GM21529 (cell line): ENCODE measurements around the gene ROBO2.

ENCODE experiments used
- ATAC-seq: cut with Tn5 transposase; IDR thresholded peaks from one replicate; pipeline ENCODE4 v1.9.1; 2021; ENCODE audit not compliant: unreplicated experiment

ROBO2 gene

DNA sequence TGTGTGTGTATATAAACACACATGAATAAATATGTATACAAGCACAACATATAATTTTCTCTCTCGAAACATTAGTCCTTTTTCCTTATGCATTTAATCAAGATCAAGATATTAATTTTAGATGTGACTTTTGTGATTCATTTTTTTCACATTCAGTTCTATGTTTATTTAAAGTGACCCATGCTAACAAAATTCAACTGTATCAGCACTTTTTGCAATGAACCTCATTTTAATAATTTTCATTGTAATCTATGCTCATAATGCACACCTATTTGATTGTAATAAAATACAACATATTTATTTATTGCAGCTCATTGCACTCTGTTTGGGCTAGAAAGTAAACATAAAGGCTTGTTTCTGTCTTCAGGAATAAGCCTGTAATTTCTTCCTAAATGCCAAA, 586.3 kb downstream of the ROBO2 start:
- ATAC-seq, result no peak

GRCh38 chr3:77648214-77648613, 608.3 kb downstream of the ROBO2 start:
- ATAC-seq, result no peak

- no peak for ATAC-seq
Measured at GRCh38 chr3:77648664-77649063, 608.8 kb downstream of the ROBO2 start.

DNA sequence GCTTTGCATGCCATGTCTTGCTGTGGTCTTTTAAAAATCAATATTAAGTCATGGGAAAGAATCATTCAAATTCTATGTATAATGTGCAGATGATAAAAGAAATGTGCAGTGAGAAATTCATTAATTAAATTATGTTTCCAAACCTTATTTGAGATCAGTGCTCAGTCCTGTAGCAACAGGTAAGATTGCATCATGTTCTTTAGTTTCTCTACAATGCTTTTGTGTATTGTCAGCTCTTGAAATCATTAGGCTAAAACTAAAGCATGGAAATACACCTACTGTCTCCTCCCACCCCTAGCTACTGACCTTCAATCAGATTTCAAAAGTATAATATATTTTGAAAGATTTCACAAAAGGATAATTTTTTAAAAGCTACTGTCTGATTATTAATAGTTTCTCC, 612.7 kb downstream of the ROBO2 start:
- no peak for ATAC-seq

DNA sequence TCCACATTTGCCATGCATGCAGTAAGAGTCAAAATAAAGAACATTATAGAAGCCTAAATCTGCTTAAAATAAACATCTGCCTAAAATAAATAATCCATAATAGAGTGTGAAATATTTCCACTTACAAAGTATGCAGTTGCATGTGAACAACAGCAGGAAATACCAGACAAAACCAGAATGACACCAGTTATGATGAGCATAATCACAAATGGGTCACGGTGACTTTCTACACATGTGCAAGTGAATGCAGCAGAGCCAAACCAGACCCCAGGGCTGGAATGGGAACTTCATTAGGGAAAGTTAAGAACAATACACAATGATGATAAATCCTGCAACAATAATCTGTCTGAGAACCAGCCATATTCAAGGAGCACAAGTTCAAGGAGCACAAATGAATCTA, 615.5 kb downstream of the ROBO2 start:
- ATAC-seq, result no peak

DNA sequence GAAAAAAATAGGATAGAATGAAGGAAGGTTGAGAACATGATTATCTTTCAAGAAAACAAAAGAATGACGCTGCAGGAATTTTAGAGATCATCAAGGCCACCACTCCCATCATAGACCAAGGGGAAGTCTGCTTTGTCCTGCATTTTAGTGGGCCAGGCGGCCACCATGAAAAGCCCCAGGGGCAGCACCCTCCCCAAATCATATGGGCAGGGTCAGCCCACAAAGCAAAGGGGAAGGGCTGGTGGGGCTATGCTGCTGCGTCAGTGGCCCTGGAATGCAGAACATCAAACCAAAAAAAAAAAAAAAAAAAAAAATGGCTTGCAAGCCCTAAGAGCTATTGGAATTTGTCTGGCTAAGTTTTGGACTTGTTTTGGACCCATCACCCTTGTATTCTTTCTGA, 620.8 kb downstream of the ROBO2 start:
- ATAC-seq, result no peak

DNA sequence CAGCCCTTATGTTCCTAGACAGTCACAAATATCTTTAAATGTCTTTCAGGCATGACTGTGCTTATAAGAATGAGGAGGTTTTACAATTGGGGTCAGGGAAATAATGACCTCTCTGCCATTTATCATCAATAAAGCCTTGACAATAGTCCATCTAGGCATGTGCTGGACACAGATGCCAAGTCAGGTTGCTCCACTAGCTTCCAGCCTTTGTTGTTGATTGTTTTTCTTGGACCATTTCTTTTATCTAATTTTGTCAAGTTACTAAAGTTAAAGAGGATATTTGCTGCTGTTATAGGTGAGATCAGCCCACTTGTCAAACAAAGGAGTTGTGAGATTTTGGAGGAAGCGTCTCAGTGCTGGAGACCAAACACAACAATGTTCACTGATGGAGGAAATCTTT, 628.0 kb downstream of the ROBO2 start:
- ATAC-seq, result no peak

- no peak for ATAC-seq
Measured at GRCh38 chr3:77668376-77668775, 628.5 kb downstream of the ROBO2 start.

DNA sequence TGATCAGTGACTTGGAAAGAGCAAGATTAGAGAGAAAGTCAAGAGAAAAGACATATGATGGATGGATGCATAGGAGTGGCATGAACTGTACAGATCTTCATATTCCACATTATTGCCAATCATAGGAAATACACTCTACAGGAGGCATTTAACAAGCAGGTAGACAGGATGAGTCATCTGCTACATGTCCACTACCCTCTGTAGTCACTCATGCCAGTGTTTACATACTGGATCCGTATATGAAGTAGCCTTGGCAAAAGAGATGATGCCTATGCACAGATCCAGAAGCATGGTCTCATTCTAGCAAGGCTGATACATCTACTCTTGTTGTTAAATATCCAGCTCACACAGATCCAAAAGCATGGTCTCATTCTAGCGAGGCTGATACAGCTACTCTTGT, 632.1 kb downstream of the ROBO2 start:
- no peak for ATAC-seq

- ATAC-seq, result no peak
Measured at GRCh38 chr3:77682162-77682561, 642.3 kb downstream of the ROBO2 start.

DNA sequence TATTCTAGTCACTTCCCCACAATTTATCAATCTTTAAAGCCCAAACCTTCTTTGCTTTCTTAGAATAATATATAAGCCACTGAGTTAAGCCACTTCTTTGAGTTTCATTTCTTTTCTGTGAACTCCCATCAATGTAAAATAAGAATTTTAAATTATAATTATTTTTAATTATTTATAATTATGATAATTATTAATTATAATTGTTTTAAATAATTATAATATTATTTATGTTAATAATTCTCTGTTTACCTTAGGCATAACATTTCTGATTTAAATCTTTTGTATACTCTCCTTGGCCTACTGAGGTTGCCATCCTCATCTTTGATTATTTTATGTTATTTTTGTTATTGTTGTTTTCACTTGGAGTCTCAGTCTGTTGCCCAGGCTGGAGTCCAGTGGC, 644.2 kb downstream of the ROBO2 start:
- ATAC-seq, result no peak

- no peak for ATAC-seq
Measured at GRCh38 chr3:77685713-77686112, 645.8 kb downstream of the ROBO2 start.

DNA sequence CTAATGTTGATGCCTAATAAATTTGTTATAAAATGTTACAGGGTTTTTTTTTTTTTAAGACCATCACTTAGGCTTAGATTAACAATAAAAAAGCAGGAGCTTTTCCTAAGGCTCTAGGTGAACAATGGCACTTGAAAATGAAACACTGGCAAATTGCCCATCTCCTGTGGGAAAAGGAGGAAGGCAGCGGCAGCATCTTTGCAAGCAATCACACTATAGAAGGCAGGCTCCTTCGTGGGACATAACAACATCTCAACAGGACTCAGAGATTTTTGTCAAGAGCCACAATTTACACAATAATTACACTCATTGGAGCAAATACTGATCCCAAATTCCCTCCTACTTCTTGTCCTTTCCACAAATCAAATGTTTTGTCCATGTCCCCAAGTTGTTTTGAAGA, 646.7 kb downstream of the ROBO2 start:
- ATAC-seq, result no peak

DNA sequence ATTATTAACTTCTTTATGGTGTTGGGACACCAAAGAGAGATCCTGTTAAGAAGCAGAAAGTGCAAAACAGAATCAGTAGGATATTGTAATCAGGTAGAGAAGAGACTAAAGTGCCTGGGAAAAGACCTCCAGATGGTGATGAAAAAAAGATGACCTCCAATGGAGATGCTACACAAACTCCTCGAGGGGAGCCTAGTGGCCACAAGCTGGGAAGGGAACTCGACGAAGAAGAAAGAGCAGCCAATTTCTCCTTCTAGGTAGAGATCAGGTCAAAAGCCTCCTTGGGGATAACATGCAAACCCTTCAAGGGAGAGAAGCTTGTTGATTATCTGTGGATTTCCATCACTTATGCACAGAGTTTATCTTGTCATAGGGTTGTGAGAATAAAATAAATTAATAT, 647.6 kb downstream of the ROBO2 start:
- no peak for ATAC-seq

GRCh38 chr3:77690284-77690845, 650.5 kb downstream of the ROBO2 start:
- ATAC-seq, result no peak

- ATAC-seq, result no peak
Measured at GRCh38 chr3:77693147-77693546, 653.2 kb downstream of the ROBO2 start.

DNA sequence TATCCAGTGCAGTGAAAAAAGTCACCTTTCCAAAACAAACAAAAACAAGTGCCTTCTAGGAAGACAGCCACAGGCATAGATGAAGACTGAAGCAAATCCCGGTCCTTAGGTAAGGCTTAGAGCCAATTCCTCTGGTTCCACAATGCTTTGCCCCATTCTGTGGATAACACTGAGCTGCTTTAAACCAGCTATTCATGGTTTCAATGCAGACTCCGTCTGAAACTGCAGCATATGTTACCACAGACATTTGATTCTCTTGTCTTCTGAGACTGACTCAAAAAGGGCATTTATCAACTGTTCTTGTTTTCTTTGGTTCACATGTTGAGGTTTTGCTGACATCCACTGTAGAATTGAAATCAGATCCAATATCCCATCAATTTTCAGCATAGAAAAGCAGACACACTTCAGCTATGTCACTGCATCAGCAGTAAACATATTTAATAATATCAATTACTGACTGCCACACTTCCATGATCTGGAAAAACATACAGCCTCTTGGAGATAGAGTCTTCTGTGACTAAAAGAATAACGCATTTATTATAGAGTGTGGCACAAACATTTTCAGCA, 659.3 kb downstream of the ROBO2 start:
- ATAC-seq, result no peak
